Urinary bladder (tissue), 4 donors: Measurements from ENCODE around the gene POLR3C. TPM values are rescaled to one million over a fixed set of nuclear protein-coding genes. Genes with fewer than 3 reads are reported as not detected.
A peak's percentile ranks its signal among the peaks of the same experiment; 100 is the strongest.

Source experiments
- DNase-seq: peaks from one replicate; pipeline ENCODE4 v3.0.0-alpha.2; 2015; ENCODE audit errors: extremely low spot score
- H3K27ac ChIP-seq: one replicate; pipeline ENCODE4 v1.5.1; 2013; ENCODE audit warnings: low read depth, mild to moderate bottlenecking, moderate library complexity
- H3K36me3 ChIP-seq: one replicate; pipeline ENCODE4 v1.6.1; 2013; ENCODE audit warnings: mild to moderate bottlenecking, moderate library complexity; ENCODE audit not compliant: insufficient read depth
- H3K4me1 ChIP-seq: one replicate; pipeline ENCODE4 v1.6.1; 2013; ENCODE audit warnings: mild to moderate bottlenecking, moderate library complexity; ENCODE audit not compliant: insufficient read depth
- H3K4me3 ChIP-seq: one replicate; pipeline ENCODE4 v1.5.1; 2013; ENCODE audit warnings: low read depth, low read length
- WGBS: extraction: QIAGEN DNeasy Blood & Tissue Kit; methylation state at CpG from one replicate; pipeline ENCODE4 v1.1.7; 2013; 5-methylcytosine and 5-hydroxymethylcytosine counted together
- polyA plus RNA-seq: library from polyadenylated mRNA; stranded (reverse); fragments of 200-250 nt; gene quantifications from one replicate; pipeline ENCODE4 v1.2.3, GENCODE V29; 2013
- small RNA-seq: library from RNA; depleted of rRNA; stranded (forward); fragments of <200 nt; gene quantifications from one replicate; pipeline ENCODE3, GENCODE V24; 2014
- total RNA-seq: library from RNA; depleted of rRNA; stranded (reverse); fragments of >200 nt; gene quantifications from one replicate; pipeline ENCODE4 v1.2.3, GENCODE V29; 2014
- donor health status: healthy with polysubstance abuse.
- donor health status: healthy.

POLR3C gene
- total and polyA plus RNA-seq, 2 donors: 23.5 to 25.6 TPM

DNA sequence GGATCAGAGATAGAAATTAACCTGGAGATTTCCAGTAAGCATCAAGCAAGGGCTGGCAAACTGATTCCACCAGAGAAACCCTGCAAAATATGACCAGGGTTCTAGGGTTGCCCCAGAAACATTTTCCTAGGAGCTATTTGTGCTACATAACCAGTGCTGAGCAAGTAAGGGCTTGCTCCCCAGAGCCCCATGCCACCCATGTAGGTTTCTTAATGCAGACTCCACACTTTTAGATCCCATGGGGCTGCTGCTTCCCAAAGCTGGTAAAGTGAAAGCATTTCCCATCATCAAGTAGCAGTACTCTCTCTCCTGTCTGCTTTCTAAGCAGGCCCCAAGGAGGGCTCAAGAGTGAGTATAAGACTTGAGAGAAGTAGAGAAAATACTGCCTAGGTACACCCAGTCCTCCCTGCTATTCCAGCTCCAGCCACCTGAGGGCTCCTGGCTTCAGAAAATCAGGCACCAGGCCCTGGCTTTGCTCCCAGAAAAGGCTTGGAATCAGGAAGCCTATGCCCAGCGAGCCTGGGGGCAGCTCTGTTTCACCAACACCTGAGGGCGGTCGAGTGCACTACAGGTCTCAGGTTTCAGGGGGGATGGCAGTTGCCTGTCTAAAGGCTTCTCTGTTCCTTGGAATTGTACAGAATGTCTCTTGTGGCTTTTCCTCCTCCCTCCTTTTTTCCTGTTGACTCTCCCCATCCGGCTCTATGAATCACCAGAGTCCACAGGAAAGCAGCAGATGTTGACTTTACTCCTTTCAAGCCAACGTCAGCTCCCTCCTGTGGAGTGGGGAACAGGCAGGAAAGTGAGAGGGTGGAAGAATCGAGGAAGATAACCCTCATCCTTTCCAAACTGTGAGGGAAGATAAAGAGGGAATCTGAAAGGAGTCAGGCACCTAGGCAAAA lies 67.8 kb downstream of the POLR3C start:
- H3K36me3 ChIP-seq: no peaks in the 10 kb centered on the region
- H3K27ac ChIP-seq: peak overlapping the region; percentile 77
- H3K4me1 ChIP-seq: no peaks in the 10 kb centered on the region
- no peak overlapping the region for H3K4me3 ChIP-seq
- DNase-seq: peak; percentile 90
- WGBS: 4% methylated on average over 6 of the region's 6 CpGs

GRCh38 chr1:145892486-145893087 lies 68.6 kb downstream of the POLR3C start:
- H3K36me3 ChIP-seq: no peaks in the 10 kb centered on the region
- no peak overlapping the region for H3K4me3 ChIP-seq
- WGBS: 28% methylated on average over 3 of the region's 3 CpGs
- H3K27ac ChIP-seq: peak overlapping the region; percentile 77
- no peaks in the 10 kb centered on the region for H3K4me1 ChIP-seq
- no peak for DNase-seq

- WGBS: 90% methylated on average over 7 of the region's 7 CpGs
Measured at GRCh38 chr1:145893306-145894055, 69.5 kb downstream of the POLR3C start.

More at GRCh38 chr1:145893306-145894055, 69.5 kb downstream of the POLR3C start:
- Histone ChIP-seq H3K36me3 (no peaks in the 10 kb centered on the region), H3K4me3 (no peak overlapping the region), H3K27ac (peak overlapping the region; percentile 0), H3K4me1 (no peaks in the 10 kb centered on the region)
- DNase-seq: no peak

Small RNAs within 50 kb of the gene (small RNA-seq; reads per million reads assigned to genes)
- gene MIR6736: not detected

Other genes with a start within 250 kb of the POLR3C start
- gene GPR89A, start 216.2 kb upstream of the POLR3C start, total RNA-seq: 45.5 TPM
- gene GPR89A, start 216.2 kb upstream of the POLR3C start, polyA plus RNA-seq: 11.6 TPM
- 0.37 TPM for gene PDZK1, start 116.8 kb upstream of the POLR3C start, total RNA-seq
- gene PDZK1, start 116.8 kb upstream of the POLR3C start, polyA plus RNA-seq: 0.18 TPM
- 1.0 TPM for gene CD160, start 104.7 kb upstream of the POLR3C start, total RNA-seq
- 0.25 TPM for gene CD160, start 104.7 kb upstream of the POLR3C start, polyA plus RNA-seq
- gene RNF115, start 105 bp upstream of the POLR3C start, total RNA-seq: 32.4 TPM
- 9.1 TPM for gene RNF115, start 105 bp upstream of the POLR3C start, polyA plus RNA-seq
- gene NUDT17, start 21.4 kb downstream of the POLR3C start, total RNA-seq: 5.9 TPM
- gene NUDT17, start 21.4 kb downstream of the POLR3C start, polyA plus RNA-seq: 5.0 TPM
- 27.0 TPM for gene PIAS3, start 34.9 kb downstream of the POLR3C start, total RNA-seq
- 48.1 TPM for gene PIAS3, start 34.9 kb downstream of the POLR3C start, polyA plus RNA-seq
- 2.2 TPM for gene ANKRD35, start 61.7 kb downstream of the POLR3C start, total RNA-seq
- 13.2 TPM for gene ANKRD35, start 61.7 kb downstream of the POLR3C start, polyA plus RNA-seq
- gene ITGA10, start 85.8 kb downstream of the POLR3C start, total RNA-seq: 3.5 TPM
- 6.2 TPM for gene ITGA10, start 85.8 kb downstream of the POLR3C start, polyA plus RNA-seq
- 26.4 TPM for gene PEX11B, start 94.5 kb downstream of the POLR3C start, total RNA-seq
- gene PEX11B, start 94.5 kb downstream of the POLR3C start, polyA plus RNA-seq: 29.9 TPM
- 51.3 TPM for gene RBM8A, start 103.3 kb downstream of the POLR3C start, total RNA-seq
- gene RBM8A, start 103.3 kb downstream of the POLR3C start, polyA plus RNA-seq: 107 TPM
- gene LIX1L, start 133.8 kb downstream of the POLR3C start, total RNA-seq: 29.6 TPM
- 25.6 TPM for gene LIX1L, start 133.8 kb downstream of the POLR3C start, polyA plus RNA-seq
- 0.21 TPM for gene ANKRD34A, start 140.4 kb downstream of the POLR3C start, total RNA-seq
- 1.4 TPM for gene ANKRD34A, start 140.4 kb downstream of the POLR3C start, polyA plus RNA-seq
- gene POLR3GL, start 140.5 kb downstream of the POLR3C start, total RNA-seq: 16.5 TPM
- gene POLR3GL, start 140.5 kb downstream of the POLR3C start, polyA plus RNA-seq: 46.6 TPM
- gene TXNIP, start 172.4 kb downstream of the POLR3C start, total RNA-seq: 920 TPM
- gene TXNIP, start 172.4 kb downstream of the POLR3C start, polyA plus RNA-seq: 1,029 TPM
- 9.4 TPM for gene HJV, start 197.5 kb downstream of the POLR3C start, total RNA-seq
- 0.11 TPM for gene HJV, start 197.5 kb downstream of the POLR3C start, polyA plus RNA-seq